NCI-H345 treated with DMSO at 0.1 percent for 48 hours (cell line): ENCODE measurements around the gene HOXB4.
"Not testable (repeated sequence)": the region's sequence is repeated elsewhere in the genome, so short reads cannot be mapped to it uniquely, and the experiment has no call there.

Experiments
- DNase-seq: peaks from one replicate; lab custom pipeline; 2025; ENCODE audit not compliant: unreplicated experiment; lab: John Stamatoyannopoulos, UW

Gene HOXB4

DNA sequence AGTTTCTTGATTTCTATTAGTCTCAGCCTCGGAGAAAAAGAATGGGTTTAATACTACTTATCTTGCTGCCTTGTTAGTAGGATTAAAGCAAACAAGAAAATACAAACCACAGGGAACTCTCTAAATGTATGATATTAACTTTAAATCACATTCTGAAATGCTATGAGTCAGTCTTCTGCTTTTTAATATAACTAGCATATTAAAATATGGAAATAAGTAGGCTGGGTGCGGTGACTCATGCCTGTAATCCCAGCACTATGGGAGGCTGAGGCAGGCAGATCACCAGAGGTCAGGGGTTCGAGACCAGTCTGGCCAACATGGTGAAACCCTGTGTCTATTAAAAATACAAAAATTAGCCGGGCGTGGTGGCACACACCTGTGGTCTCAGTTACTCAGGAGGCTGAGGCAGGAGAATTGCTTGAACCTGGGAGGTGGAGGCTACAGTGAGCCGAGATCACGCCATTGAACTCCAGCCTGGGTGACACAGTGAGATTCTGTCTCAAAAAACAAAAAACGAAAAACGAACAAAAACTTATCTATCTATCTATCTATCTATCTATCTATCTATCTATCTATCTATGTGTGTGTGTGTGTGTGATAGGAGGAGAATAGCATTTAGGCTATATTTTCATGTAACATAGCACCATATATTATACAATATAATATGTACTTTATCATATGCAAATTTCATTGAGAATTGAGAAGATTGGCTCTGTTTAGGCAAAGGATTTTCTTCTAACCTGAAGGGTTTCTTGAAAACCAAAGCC is 42.2 kb downstream of the HOXB4 start:
- DNase-seq, result not testable (repeated sequence)

DNA sequence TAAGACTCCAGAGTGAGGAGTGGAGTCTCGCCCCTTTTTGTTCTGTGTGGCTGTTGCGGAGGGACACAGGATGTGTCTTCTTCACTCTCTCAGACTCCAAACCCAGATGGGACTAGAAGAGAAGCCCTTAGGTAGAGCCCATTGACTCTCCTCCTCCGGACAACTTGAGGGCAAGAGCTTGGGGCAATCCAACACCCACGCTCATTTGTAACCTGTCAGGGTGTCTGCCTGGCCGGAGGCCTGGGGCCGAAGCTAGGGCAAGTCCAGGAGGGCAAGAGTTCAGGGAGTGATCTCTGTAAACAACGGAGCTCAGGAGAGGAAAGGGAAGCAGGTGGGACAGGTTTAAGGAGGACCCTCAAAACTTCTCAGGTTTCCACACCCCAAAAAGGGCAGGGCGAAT is 45.9 kb downstream of the HOXB4 start:
- DNase-seq, result no peak

DNA sequence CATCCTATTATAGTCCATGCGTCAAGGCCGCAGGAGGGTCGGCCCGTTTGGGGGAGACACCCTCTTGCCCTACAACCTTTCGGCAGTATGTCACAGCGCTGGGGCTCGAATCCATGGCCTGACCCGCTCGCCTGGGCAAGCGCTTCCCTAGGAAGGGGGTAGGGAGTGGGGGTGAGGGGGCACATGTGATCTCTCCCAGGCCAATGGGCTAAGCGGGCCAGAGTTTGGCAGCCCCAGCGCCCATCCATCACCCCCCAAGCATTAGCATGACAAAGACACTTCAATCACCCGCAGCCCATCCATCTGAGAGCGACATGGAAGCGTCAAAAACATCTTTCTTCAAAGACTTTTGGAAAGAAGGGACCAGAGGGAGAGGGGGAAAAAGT is 47.3 kb downstream of the HOXB4 start, which contains the start of gene HOXB1:
HOXB1 (minus strand) TSS at position 125 of the 386 bp plus-strand sequence; CDS start at position 18, 107 bp downstream.
- no peak for DNase-seq

DNA sequence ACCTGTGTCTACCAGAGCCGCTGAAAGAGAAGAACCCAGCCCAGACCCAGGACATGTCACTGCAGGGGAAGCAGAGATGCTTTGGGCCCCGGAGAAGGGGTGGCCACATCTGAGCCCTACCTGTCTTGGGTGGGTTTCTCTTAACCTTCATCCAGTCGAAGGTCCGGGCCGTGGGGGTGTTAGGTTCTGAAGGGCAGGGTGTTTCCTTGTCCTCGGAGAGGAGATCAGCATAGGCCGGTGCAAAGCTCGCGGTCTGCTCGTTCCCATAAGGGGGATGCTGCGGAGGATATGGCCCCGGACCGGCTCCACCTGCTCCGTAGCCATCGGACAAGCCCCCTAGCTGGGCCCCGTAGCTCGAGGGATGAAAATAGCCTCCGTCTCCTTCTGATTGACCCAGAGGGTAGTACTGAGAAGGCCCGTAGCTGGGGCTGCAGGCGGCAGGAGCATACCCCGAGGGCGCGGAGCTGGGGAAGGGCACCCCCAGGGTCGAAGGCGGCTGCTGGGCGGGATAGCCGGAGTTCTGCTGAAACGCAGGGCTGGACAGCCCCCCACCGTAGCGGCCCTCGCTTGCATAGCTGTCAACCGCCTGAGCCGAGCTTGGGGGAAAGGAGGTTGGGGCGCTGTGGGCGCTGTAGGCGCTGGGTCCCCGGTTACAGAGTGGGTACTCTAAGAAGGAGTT is 47.8 kb downstream of the HOXB4 start:
- DNase-seq, result no peak

DNA sequence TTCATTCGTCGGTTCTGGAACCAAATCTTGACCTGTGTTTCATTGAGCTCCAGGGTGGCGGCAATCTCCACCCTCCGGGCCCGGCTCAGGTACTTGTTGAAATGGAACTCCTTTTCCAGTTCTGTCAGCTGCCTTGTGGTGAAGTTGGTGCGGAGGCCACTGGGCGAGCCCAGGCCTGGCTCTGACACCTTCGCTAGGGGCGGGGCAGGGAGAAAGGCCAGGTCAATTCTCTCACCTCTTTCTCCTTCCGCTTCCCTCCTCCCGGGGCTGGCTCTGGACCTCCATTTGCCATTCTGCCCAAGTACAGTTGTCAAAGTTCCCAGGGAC is 48.5 kb downstream of the HOXB4 start:
- DNase-seq, result no peak

DNA sequence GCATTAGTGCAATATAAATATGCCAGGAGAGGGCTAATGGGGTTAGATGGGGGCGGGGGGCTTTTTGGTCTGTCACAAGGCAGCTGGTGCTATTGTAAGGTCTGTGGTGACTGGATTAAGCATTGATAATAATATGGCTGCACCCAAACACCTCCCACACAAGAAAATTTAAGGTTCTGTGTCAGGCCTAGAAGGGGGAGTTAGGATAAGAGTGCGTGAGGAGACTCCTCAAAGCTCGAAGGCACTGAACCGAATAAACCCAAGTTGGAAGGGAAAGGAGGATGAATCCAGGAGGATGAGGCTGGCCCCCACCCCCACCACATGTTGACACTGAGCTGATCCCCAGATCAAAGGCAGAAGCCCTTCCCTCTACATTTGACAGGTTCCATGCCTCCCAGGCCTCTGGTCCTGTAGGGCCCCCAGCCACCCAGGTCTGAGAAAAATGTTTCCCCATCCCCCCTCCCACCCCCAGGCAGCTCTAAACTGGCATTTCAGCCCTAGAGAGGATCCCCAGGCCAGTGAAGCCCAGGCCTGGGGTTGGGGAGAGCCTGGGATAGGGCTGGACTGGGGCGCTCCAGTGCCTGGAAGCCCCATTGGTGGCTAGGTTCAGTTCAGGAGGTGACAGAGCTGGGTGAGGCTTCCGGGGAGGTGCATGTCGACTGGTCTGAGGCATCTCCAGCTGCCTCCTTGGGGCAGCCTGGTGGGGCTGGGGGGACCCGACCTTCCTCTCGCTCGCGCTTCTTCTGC is 49.0 kb downstream of the HOXB4 start:
- DNase-seq, result no peak

DNA sequence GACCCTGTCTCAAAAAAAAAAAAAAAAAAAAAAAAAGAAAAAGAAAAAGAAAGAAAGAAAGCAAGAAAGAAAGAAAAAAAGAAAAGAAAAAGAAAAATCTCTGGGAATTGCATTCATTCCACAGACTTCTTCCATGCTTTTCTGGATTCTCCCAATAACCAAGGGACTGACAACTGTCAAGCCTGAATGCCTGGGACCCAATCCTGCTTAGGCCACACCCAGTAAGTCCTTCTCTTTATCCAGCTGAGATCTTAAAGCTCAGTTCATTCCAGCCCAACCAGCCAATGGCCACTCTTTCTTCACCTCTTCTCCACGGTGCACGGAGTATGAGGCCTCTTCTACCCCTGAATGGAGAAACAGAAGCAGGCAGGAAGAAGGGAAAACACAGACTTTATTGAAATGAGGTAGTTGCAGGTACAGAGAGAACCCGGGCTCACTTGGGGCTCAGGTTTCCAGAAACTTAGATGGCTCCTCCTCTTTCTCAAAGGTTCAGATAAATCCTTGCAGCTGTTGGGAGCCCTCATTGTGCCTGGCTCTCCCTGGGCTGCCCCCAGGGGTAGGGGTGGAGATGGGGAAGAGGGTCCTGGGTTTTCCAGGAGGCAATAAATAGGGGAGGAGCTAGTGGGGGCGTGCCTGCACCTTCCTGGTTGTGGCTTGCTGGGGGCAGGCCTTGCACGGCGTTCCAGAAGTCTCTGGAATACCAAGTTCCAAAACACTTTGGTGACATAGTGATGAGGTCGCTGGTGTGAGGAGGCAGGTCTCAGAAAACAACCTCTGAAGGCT is 49.8 kb downstream of the HOXB4 start:
- DNase-seq, result no peak

DNA sequence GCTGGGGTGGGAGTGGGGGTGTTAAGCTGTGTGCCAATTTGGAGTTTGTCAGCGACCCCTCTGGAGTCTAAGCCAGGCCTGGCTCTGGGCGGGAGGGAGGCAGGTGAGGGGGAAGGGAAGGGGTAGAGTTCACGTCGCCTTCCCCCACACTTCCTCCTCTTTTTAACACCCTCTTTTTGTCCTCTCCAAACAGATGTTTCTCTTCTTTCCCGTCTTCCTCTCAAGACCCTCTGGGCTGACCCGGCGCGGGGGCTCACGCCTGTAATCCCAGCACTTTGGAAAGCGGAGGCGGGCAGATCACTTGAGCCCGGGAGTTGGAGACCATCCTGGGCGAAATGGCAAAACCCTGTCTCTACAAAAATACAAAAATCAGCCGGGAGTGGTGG is 50.6 kb downstream of the HOXB4 start:
- no peak for DNase-seq

DNA sequence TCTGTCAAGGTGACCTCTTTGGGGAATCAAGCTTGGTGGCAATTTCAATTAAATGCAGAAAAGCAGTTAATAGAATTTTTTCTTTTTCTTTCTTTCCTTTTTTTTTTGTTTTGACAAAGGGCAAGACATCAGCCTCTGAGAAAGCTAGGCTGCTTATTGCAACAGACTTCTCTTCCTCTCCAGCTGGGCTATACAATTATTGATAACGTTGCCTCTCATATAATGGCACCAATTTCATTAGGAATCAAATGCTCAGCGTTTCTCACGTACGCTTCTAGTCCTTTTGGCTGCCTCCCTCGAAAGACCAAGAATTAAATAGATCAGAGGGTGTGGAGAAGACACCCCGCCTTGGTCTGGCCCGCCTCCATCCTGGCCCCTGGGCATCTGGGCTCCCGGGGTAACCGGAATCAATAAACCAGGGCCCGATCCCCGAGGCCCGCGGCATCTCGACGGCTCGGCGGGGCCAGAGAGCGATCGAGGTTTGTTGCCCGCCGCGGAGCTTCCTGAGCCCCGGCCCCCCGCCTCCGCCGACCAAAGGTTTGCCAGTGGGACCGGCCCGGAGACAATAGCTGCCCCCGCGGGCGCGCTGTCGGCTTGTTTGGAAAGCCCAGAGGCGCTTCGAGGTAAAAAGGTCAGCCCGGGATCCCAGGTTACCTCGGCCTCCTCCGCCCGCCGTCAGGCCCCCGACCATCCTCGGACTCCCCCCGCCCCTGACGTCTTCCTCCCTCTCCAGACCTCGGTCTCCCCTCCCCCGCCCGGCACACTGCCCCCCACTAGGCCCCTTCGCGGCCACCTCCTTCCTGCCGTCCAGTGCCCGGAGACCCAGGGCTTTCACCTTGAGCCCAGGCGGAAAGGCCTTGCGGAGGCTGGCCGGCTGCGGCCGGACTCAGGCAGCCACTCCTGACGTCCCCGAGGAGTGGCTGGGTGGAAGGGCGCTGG is 51.3 kb downstream of the HOXB4 start:
- no peak for DNase-seq
